Measurements from ENCODE around the gene RASSF9. TPM values are rescaled to one million over a fixed set of nuclear protein-coding genes. Genes with fewer than 3 reads are reported as not detected.
A peak's percentile ranks its signal among the peaks of the same experiment; 100 is the strongest.

RASSF9 gene
- total and polyA plus RNA-seq, 10 of the 15 experiments (the other 5 are each of a cell fraction or from before 2014, with no cell fraction given) = under 0.01 to 0.10 TPM; not detected in 8

DNA sequence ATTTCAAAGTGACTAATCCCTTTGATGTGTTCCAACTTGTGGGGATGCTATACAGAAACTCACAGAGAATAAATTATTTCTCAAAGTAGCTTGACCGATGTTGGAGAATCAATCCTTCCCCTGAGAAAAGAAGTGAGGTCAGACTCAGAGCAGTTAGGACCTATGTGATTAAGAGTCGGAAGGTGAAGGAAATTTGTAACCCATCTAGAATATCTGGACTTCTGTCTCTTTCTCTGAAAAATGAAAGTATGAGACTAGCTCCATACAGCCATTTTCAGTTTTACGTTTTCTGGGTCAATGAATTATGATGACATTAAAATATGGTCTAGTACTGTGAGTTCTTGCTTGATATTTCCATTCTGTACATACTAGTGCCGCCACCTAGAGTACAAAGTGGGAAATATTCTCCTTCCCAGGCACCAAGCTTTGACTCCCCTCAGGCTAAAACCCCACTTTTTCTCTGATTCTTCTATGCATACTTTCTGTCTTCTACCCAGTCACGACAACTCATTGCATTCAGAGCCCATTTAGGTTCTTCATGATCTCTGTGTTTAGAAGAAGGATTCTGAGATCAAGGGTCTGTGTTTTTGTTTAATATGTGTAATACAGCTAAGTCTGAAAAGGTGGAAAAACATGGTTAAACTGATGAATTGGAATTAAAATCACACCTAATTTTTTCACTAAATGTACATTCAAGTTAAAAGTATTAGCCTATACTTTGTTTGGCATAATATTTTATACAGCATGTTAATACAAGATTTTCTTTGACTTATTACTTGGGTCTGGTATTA is 31.0 kb upstream of the RASSF9 start:
- no peak overlapping the region for H3K9ac ChIP-seq (ENCODE audit: control insufficient read depth, insufficient read depth, low read length)
- DNase-seq (ENCODE audit: low read depth, low spot score) (no peak), FAIRE-seq (peak; percentile 79), ATAC-seq (peak; percentile 92)
- TF ChIP-seq RAD21 (IDR thresholded peaks at IDR 0.05; ENCODE audit: insufficient read depth, low read depth, low read length) (peak; percentile 75), ZNF24 (IDR thresholded peaks at IDR 0.05) (no peak), ZBED1 (IDR thresholded peaks at IDR 0.05; ENCODE audit: borderline replicate concordance) (no peak), CBFB (IDR thresholded peaks at IDR 0.05; ENCODE audit: low read depth) (no peak), YBX1 (IDR thresholded peaks at IDR 0.05) (no peak), NFYA (IDR thresholded peaks at IDR 0.05; ENCODE audit: borderline replicate concordance, low read depth, low read length) (no peak), ETV6 (conservative IDR thresholded peaks at IDR 0.05 in 1 of 2, IDR thresholded peaks at IDR 0.05 in 1 of 2; ENCODE audit: borderline replicate concordance in 1 of 2, low read depth in 1 of 2) (no peak), SMAD5 (IDR thresholded peaks at IDR 0.05; ENCODE audit: low read depth) (no peak), TCF7 (IDR thresholded peaks at IDR 0.05; ENCODE audit: borderline replicate concordance) (no peak), SMARCA5 (IDR thresholded peaks at IDR 0.05) (no peak), MYB (IDR thresholded peaks at IDR 0.05; ENCODE audit: borderline replicate concordance, low read depth, low read length) (no peak), ATF7 (IDR thresholded peaks at IDR 0.05; ENCODE audit: low read depth) (no peak), SMC3 (IDR thresholded peaks at IDR 0.05; ENCODE audit: borderline replicate concordance, low read length) (peak; percentile 65; the same call in 1 of the 2 replicates), KDM1A (IDR thresholded peaks at IDR 0.05; ENCODE audit: borderline replicate concordance) (no peak), ZSCAN29 (IDR thresholded peaks at IDR 0.05) (no peak)
- TF ChIP-seq, protein P1, sequence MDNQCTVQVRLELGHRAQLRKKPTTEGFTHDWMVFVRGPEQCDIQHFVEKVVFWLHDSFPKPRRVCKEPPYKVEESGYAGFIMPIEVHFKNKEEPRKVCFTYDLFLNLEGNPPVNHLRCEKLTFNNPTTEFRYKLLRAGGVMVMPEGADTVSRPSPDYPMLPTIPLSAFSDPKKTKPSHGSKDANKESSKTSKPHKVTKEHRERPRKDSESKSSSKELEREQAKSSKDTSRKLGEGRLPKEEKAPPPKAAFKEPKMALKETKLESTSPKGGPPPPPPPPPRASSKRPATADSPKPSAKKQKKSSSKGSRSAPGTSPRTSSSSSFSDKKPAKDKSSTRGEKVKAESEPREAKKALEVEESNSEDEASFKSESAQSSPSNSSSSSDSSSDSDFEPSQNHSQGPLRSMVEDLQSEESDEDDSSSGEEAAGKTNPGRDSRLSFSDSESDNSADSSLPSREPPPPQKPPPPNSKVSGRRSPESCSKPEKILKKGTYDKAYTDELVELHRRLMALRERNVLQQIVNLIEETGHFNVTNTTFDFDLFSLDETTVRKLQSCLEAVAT (IDR thresholded peaks at IDR 0.05) = no peak
- TF ChIP-seq, protein P2, sequence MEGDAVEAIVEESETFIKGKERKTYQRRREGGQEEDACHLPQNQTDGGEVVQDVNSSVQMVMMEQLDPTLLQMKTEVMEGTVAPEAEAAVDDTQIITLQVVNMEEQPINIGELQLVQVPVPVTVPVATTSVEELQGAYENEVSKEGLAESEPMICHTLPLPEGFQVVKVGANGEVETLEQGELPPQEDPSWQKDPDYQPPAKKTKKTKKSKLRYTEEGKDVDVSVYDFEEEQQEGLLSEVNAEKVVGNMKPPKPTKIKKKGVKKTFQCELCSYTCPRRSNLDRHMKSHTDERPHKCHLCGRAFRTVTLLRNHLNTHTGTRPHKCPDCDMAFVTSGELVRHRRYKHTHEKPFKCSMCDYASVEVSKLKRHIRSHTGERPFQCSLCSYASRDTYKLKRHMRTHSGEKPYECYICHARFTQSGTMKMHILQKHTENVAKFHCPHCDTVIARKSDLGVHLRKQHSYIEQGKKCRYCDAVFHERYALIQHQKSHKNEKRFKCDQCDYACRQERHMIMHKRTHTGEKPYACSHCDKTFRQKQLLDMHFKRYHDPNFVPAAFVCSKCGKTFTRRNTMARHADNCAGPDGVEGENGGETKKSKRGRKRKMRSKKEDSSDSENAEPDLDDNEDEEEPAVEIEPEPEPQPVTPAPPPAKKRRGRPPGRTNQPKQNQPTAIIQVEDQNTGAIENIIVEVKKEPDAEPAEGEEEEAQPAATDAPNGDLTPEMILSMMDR (IDR thresholded peaks at IDR 0.05 in 2 of 3, conservative IDR thresholded peaks at IDR 0.05 in 1 of 3; ENCODE audit: control insufficient read depth in 2 of 3, extremely low read depth in 1 of 3, insufficient read depth in 1 of 3, low read depth in 3 of 3, low read length in 3 of 3) = peak; percentile 68 to 76 (median 69)
- H3K4me1 ChIP-seq (ENCODE audit: control insufficient read depth, insufficient read depth, low read length) = no peaks in the 10 kb centered on the region
- H4K20me1 ChIP-seq (ENCODE audit: control insufficient read depth, insufficient read depth) = no peaks in the 10 kb centered on the region
- no peak overlapping the region for H2AFZ ChIP-seq (ENCODE audit: control insufficient read depth, low read depth, low read length)
- no peak overlapping the region for H3K27ac ChIP-seq (ENCODE audit: control insufficient read depth, insufficient read depth)
- no peaks in the 10 kb centered on the region for H3K79me2 ChIP-seq (ENCODE audit: control insufficient read depth, insufficient read depth, low read length)
- BruUV-seq (replicated peaks) = no TSS peak
- 27% methylated on average over 5 of the region's 5 CpGs for WGBS (ENCODE audit: insufficient coverage, insufficient replicate concordance, low lambda C conversion rate, missing lambda C conversion rate)
- CTCF ChIA-PET = interaction anchor here (0.6 to 9.3 kb wide), 58 partner anchors 9 to 790 kb away, joined by 3 to 86 read pairs (median 4); no protein-coding TSS in a partner anchor
- H3K36me3 ChIP-seq (ENCODE audit: control insufficient read depth in 2 of 2, insufficient read depth in 2 of 2, low read length in 1 of 2) = no peaks in the 10 kb centered on the region
- intact Hi-C loops (cut with micrococcal nuclease; ENCODE audit: unreplicated experiment) = loop anchor here (1.0 kb wide), 2 partner anchors 292 to 399 kb away; no protein-coding TSS in a partner anchor
- no peaks in the 10 kb centered on the region for H3K27me3 ChIP-seq (replicated peaks in 1 of 2; ENCODE audit: control insufficient read depth in 2 of 2, insufficient read depth in 2 of 2, low read length in 1 of 2)
- H3K9me3 ChIP-seq (replicated peaks; ENCODE audit: control insufficient read depth, insufficient read depth, low read length) = no peaks in the 10 kb centered on the region
- no peak overlapping the region for H3K4me2 ChIP-seq (ENCODE audit: control insufficient read depth, insufficient read depth)
- POLR2A ChIA-PET = interaction anchor here (0.6 kb wide), 1 partner anchor 46 kb away, joined by 3 read pairs; no protein-coding TSS in a partner anchor
- in situ Hi-C loops (cut with MboI) = loop anchor here (5.0 kb wide), 2 partner anchors 290 to 400 kb away; no protein-coding TSS in a partner anchor
- RAD21 ChIA-PET (ENCODE audit: unreplicated experiment) = interaction anchor here (0.6 to 3.8 kb wide), 20 partner anchors 9 to 442 kb away, joined by 3 to 30 read pairs (median 4); no protein-coding TSS in a partner anchor
- H3K4me3 ChIP-seq = no peak overlapping the region
- SMC1A ChIA-PET (ENCODE audit: uncharacterized antibody, unreplicated experiment) = interaction anchor here (0.5 to 7.3 kb wide), 26 partner anchors 10 to 558 kb away, joined by 3 to 40 read pairs (median 4); no protein-coding TSS in a partner anchor
